NOMO-1 treated with DMSO at 0.1 percent for 48 hours (cell line): ENCODE data around the gene ARFGEF3.

ENCODE experiments used
- DNase-seq: peaks from one replicate; lab custom pipeline; 2025; ENCODE audit not compliant: unreplicated experiment; lab: John Stamatoyannopoulos, UW

ARFGEF3 gene

DNA sequence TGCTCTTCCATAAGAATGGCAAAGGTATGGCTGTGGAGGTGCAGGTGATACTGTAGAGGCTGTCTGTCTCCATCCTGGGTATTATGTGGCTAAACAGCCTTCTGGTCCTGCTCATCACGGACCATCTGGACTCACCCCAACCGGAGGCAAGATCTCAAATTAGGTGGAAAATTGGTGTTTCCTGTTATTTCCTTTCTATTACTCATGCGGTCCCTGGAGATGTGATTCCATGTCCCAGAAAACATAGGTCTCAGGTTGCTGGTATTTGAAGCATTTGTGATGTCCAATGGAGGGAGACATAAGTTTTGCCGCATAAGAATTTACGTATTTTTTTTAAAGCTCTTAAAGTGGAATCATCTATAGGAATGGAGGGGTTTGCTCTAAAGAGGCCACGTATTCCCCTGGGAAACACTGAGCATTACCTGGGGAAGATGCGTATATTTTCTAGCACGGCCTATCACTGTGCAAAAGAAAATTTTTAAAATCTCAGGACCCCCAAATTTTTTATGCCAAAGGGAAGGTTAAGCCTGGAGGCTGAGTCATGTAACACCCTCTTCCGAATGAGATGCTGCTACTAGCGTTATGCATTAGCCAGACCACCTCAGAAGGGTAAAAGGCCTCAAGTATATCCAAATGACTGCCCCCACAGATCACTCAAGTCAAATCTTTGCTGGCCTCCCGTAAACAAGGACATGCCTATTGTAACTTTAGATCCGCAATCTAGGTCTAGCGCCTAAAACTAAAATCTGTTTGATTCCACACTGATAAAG, 78.9 kb downstream of the ARFGEF3 start:
- DNase-seq = no peak

GRCh38 chr6:138241381-138241780, 79.6 kb downstream of the ARFGEF3 start:
- no peak for DNase-seq

GRCh38 chr6:138241934-138242333, 80.2 kb downstream of the ARFGEF3 start:
- no peak for DNase-seq

GRCh38 chr6:138242987-138243592, 81.4 kb downstream of the ARFGEF3 start:
- no peak for DNase-seq

DNA sequence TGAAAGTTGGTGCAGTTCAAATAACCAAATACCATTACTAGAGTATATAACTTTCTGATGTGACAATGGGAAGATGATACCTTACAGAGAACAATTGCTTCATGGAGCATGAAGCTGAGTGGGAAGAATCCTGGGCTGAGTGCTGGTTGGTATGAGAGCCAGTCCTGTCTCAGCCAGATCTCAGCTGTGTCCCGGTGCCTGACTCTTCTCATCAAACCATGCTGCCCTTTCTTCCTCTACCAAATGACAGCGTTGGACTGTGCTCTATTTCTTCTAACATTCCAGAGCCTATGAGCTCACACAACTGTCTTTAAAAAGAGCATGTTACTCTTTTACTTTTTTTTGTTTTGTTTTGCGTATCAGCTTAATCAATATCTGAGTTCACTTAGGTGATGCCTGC, 84.0 kb downstream of the ARFGEF3 start:
- no peak for DNase-seq

- DNase-seq = no peak
These were observed 85.1 kb downstream of the ARFGEF3 start for GRCh38 chr6:138246650-138247440.

GRCh38 chr6:138248011-138248410, 86.3 kb downstream of the ARFGEF3 start:
- no peak for DNase-seq

DNA sequence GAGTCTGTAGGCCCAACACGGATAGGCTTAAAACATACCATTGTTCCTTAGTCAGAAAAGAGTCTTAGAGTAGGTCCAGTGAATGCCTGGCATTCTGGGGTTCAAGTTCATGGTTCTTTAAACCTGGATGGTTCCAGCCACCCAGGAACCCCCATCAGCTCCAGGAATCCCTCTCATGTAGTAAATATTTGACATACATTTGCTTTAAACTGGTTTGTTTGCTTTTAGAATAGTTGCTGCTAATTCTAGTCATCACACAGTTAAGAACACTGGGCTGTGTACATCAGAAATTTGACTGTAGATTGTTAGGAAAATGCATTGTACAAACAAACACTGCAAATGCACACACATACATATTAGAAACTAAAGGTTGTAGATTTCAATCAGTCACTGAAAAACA, 87.1 kb downstream of the ARFGEF3 start:
- no peak for DNase-seq

DNA sequence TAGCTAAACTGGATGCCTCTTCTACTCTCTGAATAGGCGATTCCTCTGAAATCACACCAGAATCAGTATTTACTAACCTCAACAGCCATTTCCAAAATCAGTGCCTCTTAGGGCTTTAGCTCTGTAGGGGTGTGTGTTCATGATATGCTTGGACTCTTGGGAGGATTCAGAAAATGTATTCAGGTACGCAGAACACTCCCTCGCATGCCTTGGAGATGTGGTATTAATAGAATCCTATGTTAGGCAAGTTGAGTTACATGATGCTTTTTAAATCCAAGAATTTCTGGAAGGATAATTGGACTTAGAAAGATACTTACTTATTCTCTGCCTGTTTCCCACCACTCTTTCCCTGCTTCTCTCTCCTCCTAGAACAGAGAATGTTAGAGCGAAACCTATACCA, 88.3 kb downstream of the ARFGEF3 start:
- DNase-seq = no peak

DNA sequence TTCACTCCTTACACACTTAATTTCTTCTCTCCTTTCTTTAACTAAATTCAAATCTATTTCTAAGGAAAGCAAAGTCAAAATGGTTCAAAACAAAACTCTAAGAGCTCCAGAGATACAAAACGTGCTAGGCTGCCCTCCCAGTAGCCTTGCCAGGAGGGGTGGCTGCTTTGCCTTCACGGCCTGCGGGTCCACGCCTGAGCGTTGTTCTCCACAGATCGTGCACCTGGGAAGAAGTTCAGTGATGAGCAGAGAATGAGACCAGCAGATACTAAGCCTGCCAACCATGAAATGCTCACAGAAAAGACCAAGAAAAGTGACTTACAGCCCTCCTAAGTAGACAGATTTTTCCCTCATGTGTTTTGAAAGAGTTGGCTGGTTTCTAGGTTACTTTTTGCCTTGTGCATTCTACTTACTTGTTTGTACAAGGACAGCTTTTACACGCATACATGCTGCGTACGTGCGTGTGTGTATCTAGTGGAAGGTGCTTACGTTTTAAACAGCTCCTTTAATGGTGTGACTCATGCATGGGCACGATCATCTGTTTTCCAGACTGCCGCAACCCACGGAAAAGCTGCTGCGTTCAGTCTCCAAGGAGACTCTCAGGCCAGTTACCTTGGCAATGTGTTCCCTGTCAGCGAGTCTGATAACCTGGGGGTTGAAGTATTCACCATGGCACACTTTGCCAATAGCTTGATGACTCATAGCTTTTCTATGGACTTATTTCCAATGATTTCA, 88.9 kb downstream of the ARFGEF3 start:
- DNase-seq = no peak

GRCh38 chr6:138253731-138254130, 92.0 kb downstream of the ARFGEF3 start:
- no peak for DNase-seq

DNA sequence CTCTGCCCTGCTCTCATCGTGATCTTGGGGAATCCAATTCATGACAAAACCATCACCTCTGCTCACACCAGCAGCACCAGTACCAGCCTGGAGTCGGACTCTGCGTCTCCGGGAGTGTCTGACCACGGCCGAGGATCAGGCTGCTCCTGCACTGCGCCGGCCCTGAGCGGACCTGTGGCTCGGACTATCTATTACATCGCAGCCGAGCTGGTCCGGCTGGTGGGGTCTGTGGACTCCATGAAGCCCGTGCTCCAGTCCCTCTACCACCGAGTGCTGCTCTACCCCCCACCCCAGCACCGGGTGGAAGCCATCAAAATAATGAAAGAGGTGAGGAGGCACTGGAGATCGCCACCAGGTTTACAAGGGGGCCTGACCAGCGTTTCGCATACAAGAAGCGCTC, 93.7 kb downstream of the ARFGEF3 start:
- DNase-seq = no peak

- no peak for DNase-seq
These were observed 95.9 kb downstream of the ARFGEF3 start for GRCh38 chr6:138257638-138258040.

GRCh38 chr6:138258197-138258596, 96.5 kb downstream of the ARFGEF3 start:
- no peak for DNase-seq

DNA sequence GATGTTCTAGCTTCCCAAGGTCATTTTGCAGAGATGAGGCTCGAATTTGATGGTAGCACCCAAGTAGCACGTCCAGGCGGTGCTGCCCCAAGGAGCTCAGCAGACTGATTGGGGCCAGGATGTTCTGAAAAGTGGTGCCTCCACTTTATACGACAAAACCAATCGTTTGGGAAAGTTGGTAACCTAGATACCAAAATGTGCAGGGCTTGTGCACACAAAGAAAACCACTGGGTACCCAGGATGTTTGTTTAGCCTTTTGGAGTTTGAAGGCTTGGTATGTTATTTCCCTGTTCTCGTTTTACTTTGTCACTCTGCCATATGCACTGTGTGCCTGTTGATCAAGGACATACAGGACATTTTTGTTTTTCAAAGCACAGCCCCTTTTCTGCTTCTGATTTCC, 97.3 kb downstream of the ARFGEF3 start:
- no peak for DNase-seq

- DNase-seq = no peak
These were observed 99.5 kb downstream of the ARFGEF3 start for GRCh38 chr6:138261116-138261780.

DNA sequence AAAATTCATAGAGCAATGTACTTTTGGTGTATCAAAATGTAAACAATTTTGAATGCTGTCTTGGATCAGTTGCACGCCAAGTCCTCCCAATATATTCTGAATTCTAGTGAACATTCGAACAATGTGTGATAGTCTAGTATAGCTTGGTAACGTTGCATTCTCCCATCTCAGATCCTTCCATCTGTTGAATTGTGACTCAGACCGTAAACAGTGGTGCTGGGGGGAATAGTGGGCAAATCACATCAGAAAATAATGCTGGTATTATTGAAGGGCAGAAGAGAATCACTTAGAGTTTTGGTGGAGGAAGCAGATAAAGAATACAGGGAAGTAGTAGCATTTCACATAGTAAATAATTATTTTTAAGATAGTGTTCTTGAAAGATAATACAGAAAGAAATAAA, 102.2 kb downstream of the ARFGEF3 start:
- DNase-seq = no peak

- DNase-seq = peak; percentile 7
These were observed 102.7 kb downstream of the ARFGEF3 start for GRCh38 chr6:138264372-138264880.

GRCh38 chr6:138266095-138266494, 104.4 kb downstream of the ARFGEF3 start:
- DNase-seq = no peak
